Measurements from ENCODE around the gene HSP90AB1. TPM values are rescaled to one million over a fixed set of nuclear protein-coding genes. Genes with fewer than 3 reads are reported as not detected.

The HSP90AB1 gene
- total and polyA plus RNA-seq, 2 of the 8 experiments (the other 6 are each of a cell fraction or from before 2014, with no cell fraction given): 1,564 to 2,297 TPM

DNA sequence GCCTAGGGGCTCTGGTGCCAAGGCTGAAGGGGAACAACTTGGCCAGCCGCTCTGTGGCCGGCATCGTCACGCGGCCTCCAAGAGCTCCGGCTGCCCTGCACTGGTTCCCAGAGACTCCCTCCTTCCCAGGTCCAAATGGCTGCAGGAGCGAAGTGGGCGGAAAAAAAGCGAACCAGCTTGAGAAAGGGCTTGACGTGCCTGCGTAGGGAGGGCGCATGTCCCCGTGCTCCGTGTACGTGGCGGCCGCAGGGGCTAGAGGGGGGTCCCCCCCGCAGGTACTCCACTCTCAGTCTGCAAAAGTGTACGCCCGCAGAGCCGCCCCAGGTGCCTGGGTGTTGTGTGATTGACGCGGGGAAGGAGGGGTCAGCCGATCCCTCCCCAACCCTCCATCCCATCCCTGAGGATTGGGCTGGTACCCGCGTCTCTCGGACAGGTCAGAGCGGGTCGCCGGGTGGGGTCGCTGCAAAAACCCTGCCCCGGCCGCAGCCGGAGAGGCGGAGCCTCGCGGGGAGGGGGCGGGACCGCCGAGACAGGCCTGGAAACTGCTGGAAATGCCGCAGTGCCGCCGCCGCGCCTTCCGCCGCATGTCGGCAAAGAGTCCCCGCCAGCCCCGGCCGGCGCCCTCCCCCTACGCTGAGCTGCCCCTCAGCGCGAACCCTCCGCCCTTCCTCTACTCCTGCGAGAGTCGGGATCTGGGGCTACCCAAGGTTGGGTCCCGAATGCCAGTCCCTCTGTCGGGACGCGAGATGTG lies 814 bp upstream of the HSP90AB1 start:
- Histone ChIP-seq H3K9me3 (ENCODE audit: insufficient read depth in 2 of 2, low read depth in 1 of 2, low read length in 1 of 2) (no peaks in the 10 kb centered on the region), H3K14ac (ENCODE audit: insufficient read length) (no peak overlapping the region), H2BK5ac (ENCODE audit: low read depth, low read length) (peak overlapping the region; percentile 95), H3K18ac (ENCODE audit: extremely low read depth, low read length) (peak overlapping the region; percentile 89), H4K91ac (replicated peaks; ENCODE audit: insufficient read length, low read length) (peak overlapping the region; percentile 95), H4K8ac (ENCODE audit: extremely low read depth, insufficient read depth, low read length) (peak overlapping the region; percentile 95), H3K23me2 (ENCODE audit: low read depth, low read length) (peaks cover 12% of the 10 kb centered on the region), H3K23ac (ENCODE audit: insufficient read length) (no peak overlapping the region), H3K79me2 (ENCODE audit: control insufficient read depth in 1 of 2, insufficient read depth in 2 of 2, low read length in 2 of 2) (peaks cover 27 to 43% of the 10 kb centered on the region in 2 experiments), H2BK20ac (ENCODE audit: low read length) (no peak overlapping the region), H3K4me1 (replicated peaks in 1 of 4; ENCODE audit: control insufficient read depth in 3 of 4, insufficient read depth in 4 of 4, low read length in 3 of 4) (peaks cover 7 to 18% (median 14%) of the 10 kb centered on the region in 4 experiments), H3K27ac (ENCODE audit: low read depth, low read length) (peak overlapping the region; percentile 93), H3K4ac (replicated peaks; ENCODE audit: insufficient read length, low read depth, low read length) (peak overlapping the region; percentile 80), H3K4me2 (ENCODE audit: insufficient read depth in 1 of 2, low read depth in 2 of 2, low read length in 2 of 2) (peak overlapping the region; percentile 92 to 96), H3K9ac (replicated peaks in 1 of 4; ENCODE audit: extremely low read depth in 1 of 4, low read depth in 3 of 4, low read length in 3 of 4) (peak overlapping the region; percentile 85 to 96 (median 90)), H3K36me3 (ENCODE audit: control insufficient read depth in 2 of 4, insufficient read depth in 4 of 4, low read length in 3 of 4) (peaks cover 28 to 33% (median 29%) of the 10 kb centered on the region in 4 experiments), H4K20me1 (replicated peaks in 1 of 2; ENCODE audit: control insufficient read depth in 1 of 2, insufficient read depth in 2 of 2, low read length in 2 of 2) (peaks cover 29 to 33% of the 10 kb centered on the region in 2 experiments), H3K4me3 (ENCODE audit: extremely low read depth in 1 of 4, insufficient read depth in 2 of 4, low read depth in 3 of 4, low read length in 4 of 4) (peak overlapping the region; percentile 55 to 100 (median 98)), H2AFZ (ENCODE audit: low read length) (peak overlapping the region; percentile 64; the same call in 1 of the 2 replicates), H3K56ac (replicated peaks; ENCODE audit: insufficient read length, low read depth, low read length) (peak overlapping the region; percentile 75), H2BK120ac (replicated peaks; ENCODE audit: low read depth, low read length) (no peak overlapping the region), H2BK12ac (ENCODE audit: low read depth, low read length) (peak overlapping the region; percentile 84; the same call in 1 of the 2 replicates), H3K79me1 (ENCODE audit: low read depth, low read length) (no peaks in the 10 kb centered on the region; the same call in 1 of the 2 replicates), H2AK5ac (ENCODE audit: low read depth, low read length) (peak overlapping the region; percentile 94), H4K5ac (ENCODE audit: insufficient read length, low read depth, low read length) (peak overlapping the region; percentile 57), H3K27me3 (replicated peaks in 1 of 4; ENCODE audit: control insufficient read depth in 3 of 4, extremely low read depth in 1 of 4, insufficient read depth in 3 of 4, low read length in 3 of 4) (no peaks in the 10 kb centered on the region), H2BK15ac (ENCODE audit: low read length) (peak overlapping the region; percentile 97; the same call in 1 of the 2 replicates)
- DNase-seq (ENCODE audit: low read depth in 1 of 2, low spot score in 2 of 2): peak; percentile 93 to 99
- ChIA-PET CTCF (ENCODE audit: partially characterized antibody) (interaction anchor here (0.6 to 8.1 kb wide), 22 partner anchors 8 to 148 kb away, joined by 3 to 102 read pairs (median 5); partner anchors contain the start of genes MYMX, SLC29A1 and SLC35B2), POLR2A (ENCODE audit: partially characterized antibody) (interaction anchor here (0.5 to 18.9 kb wide), 58 partner anchors 12 to 1193 kb away, joined by 3 to 581 read pairs (median 6); partner anchors contain the start of genes AARS2, CAPN11, CDC5L and CUL7)
- no peak for FAIRE-seq
- 3% methylated on average over 50 of the region's 62 CpGs; no CpG with 5 or more reads in 1 of the 2 experiments for whole genome bisulfite sequencing, 2 experiments (ENCODE audit: extremely low coverage in 1 of 2, insufficient coverage in 1 of 2, insufficient read length in 1 of 2, insufficient replicate concordance in 2 of 2, low coverage in 1 of 2, low lambda C conversion rate in 2 of 2, missing lambda C conversion rate in 1 of 2)
- TF ChIP-seq JUN (IDR thresholded peaks at IDR 0.05; ENCODE audit: low read depth, low read length) (no peak), BRCA1 (IDR thresholded peaks at IDR 0.05; ENCODE audit: low read depth, low read length) (peak; percentile 75), GABPA (IDR thresholded peaks at IDR 0.05; ENCODE audit: borderline replicate concordance, insufficient read depth, low read length) (peak; percentile 5; the same call in 1 of the 2 replicates), CTBP2 (IDR thresholded peaks at IDR 0.05; ENCODE audit: borderline replicate concordance, insufficient read depth, insufficient read length, low read length) (peak; percentile 19), RBBP5 (IDR thresholded peaks at IDR 0.05; ENCODE audit: borderline replicate concordance, low read depth, low read length) (no peak; the same call in 1 of the 2 replicates), KDM4A (IDR thresholded peaks at IDR 0.05; ENCODE audit: low read depth, low read length, severe bottlenecking) (peak; percentile 52)
- TF ChIP-seq, protein P1, sequence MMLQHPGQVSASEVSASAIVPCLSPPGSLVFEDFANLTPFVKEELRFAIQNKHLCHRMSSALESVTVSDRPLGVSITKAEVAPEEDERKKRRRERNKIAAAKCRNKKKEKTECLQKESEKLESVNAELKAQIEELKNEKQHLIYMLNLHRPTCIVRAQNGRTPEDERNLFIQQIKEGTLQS (IDR thresholded peaks at IDR 0.05; ENCODE audit: insufficient read depth, low read depth, low read length): no peak
